ENCODE data around the gene NUP98.
A peak's percentile ranks its signal among the peaks of the same experiment; 100 is the strongest.
"Not testable (repeated sequence)": the region's sequence is repeated elsewhere in the genome, so short reads cannot be mapped to it uniquely, and the experiment has no call there.

NUP98 gene

GRCh38 chr11:3796801-3797328 lies 489 bp downstream of the NUP98 start:
- no peak for DNase-seq

- no peak for DNase-seq
Measured at GRCh38 chr11:3796346-3796745, 1.0 kb downstream of the NUP98 start.

GRCh38 chr11:3796002-3796311 lies 1.4 kb downstream of the NUP98 start:
- no peak for DNase-seq

GRCh38 chr11:3795131-3796001 lies 2.0 kb downstream of the NUP98 start:
- DNase-seq = no peak

GRCh38 chr11:3794387-3794786 lies 3.0 kb downstream of the NUP98 start:
- DNase-seq = not testable (repeated sequence)

- DNase-seq = peak in 1 of 5 donors; percentile 41
Measured at GRCh38 chr11:3786781-3787428, 10.4 kb downstream of the NUP98 start.

GRCh38 chr11:3783611-3784010 lies 13.7 kb downstream of the NUP98 start:
- no peak for DNase-seq

GRCh38 chr11:3782963-3783362 lies 14.4 kb downstream of the NUP98 start:
- no peak for DNase-seq

GRCh38 chr11:3781423-3781822 lies 15.9 kb downstream of the NUP98 start:
- DNase-seq = no peak

GRCh38 chr11:3775736-3776406 lies 21.5 kb downstream of the NUP98 start:
- DNase-seq = no peak

- no peak for DNase-seq
Measured at GRCh38 chr11:3773180-3773579, 24.2 kb downstream of the NUP98 start.

GRCh38 chr11:3767536-3767935 lies 29.8 kb downstream of the NUP98 start:
- DNase-seq = no peak

- DNase-seq = not testable (repeated sequence)
Measured at GRCh38 chr11:3766836-3767235, 30.5 kb downstream of the NUP98 start.

- DNase-seq = no peak
Measured at GRCh38 chr11:3764266-3764665, 33.1 kb downstream of the NUP98 start.

GRCh38 chr11:3755151-3755550 lies 42.2 kb downstream of the NUP98 start:
- DNase-seq = no peak

- DNase-seq = no peak
Measured at GRCh38 chr11:3753110-3753509, 44.2 kb downstream of the NUP98 start.

GRCh38 chr11:3747704-3748103 lies 49.6 kb downstream of the NUP98 start:
- no peak for DNase-seq

- DNase-seq = no peak
Measured at GRCh38 chr11:3745161-3745560, 52.2 kb downstream of the NUP98 start.

GRCh38 chr11:3738723-3739122 lies 58.6 kb downstream of the NUP98 start:
- no peak for DNase-seq

- no peak for DNase-seq
Measured at GRCh38 chr11:3738241-3738640, 59.1 kb downstream of the NUP98 start.

GRCh38 chr11:3737386-3737933 lies 59.9 kb downstream of the NUP98 start:
- DNase-seq = no peak

- no peak for DNase-seq
Measured at GRCh38 chr11:3736816-3737215, 60.5 kb downstream of the NUP98 start.

GRCh38 chr11:3735827-3736226 lies 61.5 kb downstream of the NUP98 start:
- DNase-seq = no peak
